OCI-LY3 (cell line): ENCODE results near the gene LAIR2.

Experiments
- CTCF ChIP-seq: fragments of 200-600, 300-600 bp; sonication (generic); IDR thresholded peaks from 2 replicates; pipeline ENCODE4 v1.5.1; 2014; ENCODE audit warnings: antibody characterized with exemption, low read length, low read depth
- EZH2phosphoT487 ChIP-seq: fragments of 200-600 bp; shearing (Covaris generic); IDR thresholded peaks from 2 replicates; pipeline ENCODE4 v1.6.1; 2018; ENCODE audit warnings: antibody characterized with exemption, mixed run types, low read depth

- TF ChIP-seq CTCF (no peak), EZH2phosphoT487 (no peak)
Observed at GRCh38 chr19:54534156-54534555, 31.5 kb downstream of the LAIR2 start.
